BE2C (cell line): ENCODE results near the gene TCERG1L.
"Not testable (repeated sequence)": the region's sequence is repeated elsewhere in the genome, so short reads cannot be mapped to it uniquely, and the experiment has no call there.

Experiments
- DNase-seq: peaks from one replicate; pipeline ENCODE4 v3.0.0-alpha.2; 2020
- H3K27me3 ChIP-seq: fragments of 250-450 bp; sonication (Bioruptor Pico); 2 replicates; pipeline ENCODE4 v1.5.1; 2020; ENCODE audit warnings: mild to moderate bottlenecking
- H3K36me3 ChIP-seq: fragments of 250-450 bp; sonication (Bioruptor Pico); 2 replicates; pipeline ENCODE4 v1.5.1; 2020; ENCODE audit warnings: mild to moderate bottlenecking
- H3K4me1 ChIP-seq: fragments of 250-450 bp; sonication (Bioruptor Pico); 2 replicates; pipeline ENCODE4 v1.5.1; 2020
- H3K4me3 ChIP-seq: 2 replicates; pipeline ENCODE4 v1.5.1; 2011; ENCODE audit warnings: low read depth, low read length
- H3K9me3 ChIP-seq: fragments of 250-450 bp; sonication (Bioruptor Pico); 2 replicates; pipeline ENCODE4 v1.5.1; 2020
- TF ChIP-seq, protein P1 (sequence below): IDR thresholded peaks from 2 replicates; pipeline ENCODE4 v1.5.1; 2012; ENCODE audit warnings: mild to moderate bottlenecking, low read depth, low read length

TCERG1L gene

DNA sequence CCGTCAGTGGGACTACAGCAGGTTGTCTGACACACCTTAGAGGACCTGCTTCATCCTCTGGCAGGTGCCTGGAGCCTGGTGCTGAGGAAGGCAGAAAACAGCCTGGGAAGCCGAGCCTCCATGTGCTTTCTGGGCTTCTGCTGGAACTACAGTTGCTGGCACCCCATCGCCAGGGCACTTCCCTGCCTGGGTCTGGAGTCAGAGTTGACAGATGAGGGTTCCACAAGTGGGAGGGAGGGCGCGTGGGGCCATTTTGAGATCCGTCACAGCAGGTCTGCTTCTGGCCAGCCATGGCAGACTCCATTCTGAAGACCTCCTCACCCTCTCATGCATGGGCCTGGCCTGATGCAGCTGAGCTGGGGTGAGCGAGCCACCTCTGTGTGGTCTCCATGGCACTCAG, 33.2 kb upstream of the TCERG1L start:
- TF ChIP-seq, protein P1, sequence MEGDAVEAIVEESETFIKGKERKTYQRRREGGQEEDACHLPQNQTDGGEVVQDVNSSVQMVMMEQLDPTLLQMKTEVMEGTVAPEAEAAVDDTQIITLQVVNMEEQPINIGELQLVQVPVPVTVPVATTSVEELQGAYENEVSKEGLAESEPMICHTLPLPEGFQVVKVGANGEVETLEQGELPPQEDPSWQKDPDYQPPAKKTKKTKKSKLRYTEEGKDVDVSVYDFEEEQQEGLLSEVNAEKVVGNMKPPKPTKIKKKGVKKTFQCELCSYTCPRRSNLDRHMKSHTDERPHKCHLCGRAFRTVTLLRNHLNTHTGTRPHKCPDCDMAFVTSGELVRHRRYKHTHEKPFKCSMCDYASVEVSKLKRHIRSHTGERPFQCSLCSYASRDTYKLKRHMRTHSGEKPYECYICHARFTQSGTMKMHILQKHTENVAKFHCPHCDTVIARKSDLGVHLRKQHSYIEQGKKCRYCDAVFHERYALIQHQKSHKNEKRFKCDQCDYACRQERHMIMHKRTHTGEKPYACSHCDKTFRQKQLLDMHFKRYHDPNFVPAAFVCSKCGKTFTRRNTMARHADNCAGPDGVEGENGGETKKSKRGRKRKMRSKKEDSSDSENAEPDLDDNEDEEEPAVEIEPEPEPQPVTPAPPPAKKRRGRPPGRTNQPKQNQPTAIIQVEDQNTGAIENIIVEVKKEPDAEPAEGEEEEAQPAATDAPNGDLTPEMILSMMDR = no peak
- Histone ChIP-seq H3K9me3 (no peaks in the 10 kb centered on the region), H3K27me3 (no peaks in the 10 kb centered on the region)

DNA sequence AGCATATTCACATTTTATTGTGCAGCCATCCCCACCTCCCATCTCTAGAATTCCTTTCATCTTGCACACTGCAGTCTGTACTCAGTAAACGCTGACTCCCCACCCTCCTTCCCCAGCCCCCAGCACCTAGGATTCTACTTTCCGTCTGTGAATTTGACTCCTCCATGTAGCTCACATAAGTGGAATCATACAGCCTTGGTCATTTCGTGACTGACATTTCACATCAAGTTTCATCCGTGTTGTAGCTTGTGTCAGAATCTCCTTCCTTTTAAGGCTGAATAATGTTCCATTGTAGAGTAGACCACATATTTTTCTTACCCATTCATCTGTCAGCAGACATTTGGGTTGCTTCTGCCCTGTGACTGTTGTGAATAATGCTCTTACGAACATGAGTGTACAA, 26.2 kb upstream of the TCERG1L start:
- no peak for DNase-seq
- no peaks in the 10 kb centered on the region for H3K4me1 ChIP-seq
- TF ChIP-seq, protein P1 = no peak
- H3K4me3 ChIP-seq = no peak overlapping the region
- H3K36me3 ChIP-seq = no peaks in the 10 kb centered on the region
- no peaks in the 10 kb centered on the region for H3K9me3 ChIP-seq
- no peaks in the 10 kb centered on the region for H3K27me3 ChIP-seq

More for the DNA sequence above, 33.2 kb upstream of the TCERG1L start:
- Histone ChIP-seq H3K36me3 (no peaks in the 10 kb centered on the region), H3K4me1 (no peaks in the 10 kb centered on the region), H3K4me3 (no peak overlapping the region)
- DNase-seq = no peak

DNA sequence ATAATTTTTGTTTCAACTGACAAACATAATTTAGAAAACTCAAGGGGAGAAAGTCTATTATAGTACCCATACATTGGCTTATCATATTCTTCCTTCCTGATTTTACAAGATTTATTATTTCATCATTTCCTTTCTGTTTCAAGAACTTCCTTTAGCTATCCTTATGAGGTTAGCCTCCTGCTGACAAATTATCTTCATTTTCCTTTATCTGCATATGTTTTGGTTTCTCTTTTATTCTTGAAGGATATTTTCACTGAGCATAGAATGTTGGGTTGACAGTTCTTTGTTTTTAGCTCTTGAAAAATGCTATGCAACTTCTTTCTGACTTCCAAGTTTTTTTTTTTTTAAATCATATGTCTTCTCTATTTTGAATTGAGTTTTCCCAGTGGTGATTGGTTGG, 21.3 kb upstream of the TCERG1L start:
- Histone ChIP-seq H3K27me3 (no peaks in the 10 kb centered on the region), H3K4me1 (no peaks in the 10 kb centered on the region), H3K9me3 (no peaks in the 10 kb centered on the region), H3K4me3 (no peak overlapping the region), H3K36me3 (no peaks in the 10 kb centered on the region)
- TF ChIP-seq, protein P1 = no peak
- no peak for DNase-seq

DNA sequence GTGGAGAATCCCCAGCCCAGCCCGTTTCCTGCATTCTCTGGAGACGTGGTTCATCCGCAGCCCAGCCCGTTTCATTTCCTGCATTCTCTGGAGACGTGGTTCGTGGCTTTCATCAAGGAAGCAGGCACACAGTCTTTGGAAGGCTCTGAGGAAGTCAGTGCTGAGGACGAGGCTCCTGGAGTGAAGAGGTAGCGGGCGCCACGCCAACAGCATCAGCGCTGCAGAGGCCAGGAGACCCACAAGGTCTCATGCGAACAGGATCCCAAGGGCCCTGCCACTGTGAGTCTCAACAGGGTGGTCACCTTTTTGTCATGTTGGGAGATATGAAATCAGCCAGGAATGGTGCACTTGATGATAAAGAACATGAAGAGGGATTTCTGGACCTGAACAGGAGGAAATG, 12.4 kb upstream of the TCERG1L start:
- Histone ChIP-seq H3K4me3 (no peak overlapping the region), H3K4me1 (no peaks in the 10 kb centered on the region), H3K36me3 (no peaks in the 10 kb centered on the region), H3K27me3 (no peaks in the 10 kb centered on the region), H3K9me3 (no peaks in the 10 kb centered on the region)
- TF ChIP-seq, protein P1 = no peak
- no peak for DNase-seq

DNA sequence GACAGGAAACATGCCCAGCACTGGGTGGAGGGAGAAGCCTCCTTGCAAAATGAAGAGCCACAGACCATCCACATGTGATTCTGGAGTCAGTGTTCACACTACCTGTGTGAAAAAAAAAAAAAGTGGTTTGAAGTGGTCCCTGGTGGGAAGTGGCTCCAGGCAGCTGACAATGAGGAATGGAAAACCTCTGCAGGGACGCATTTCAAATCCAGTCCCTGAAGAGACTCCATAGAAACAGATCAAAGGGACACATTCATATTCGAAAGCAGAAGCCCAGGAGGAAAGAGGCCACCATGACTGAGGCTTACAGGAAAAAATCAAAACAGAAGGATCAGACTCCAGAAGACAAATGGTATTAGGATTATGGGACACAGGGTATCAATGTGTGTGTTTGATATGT, 11.5 kb upstream of the TCERG1L start:
- Histone ChIP-seq H3K4me1 (no peaks in the 10 kb centered on the region), H3K9me3 (no peaks in the 10 kb centered on the region; the same call in 1 of the 2 replicates), H3K4me3 (no peak overlapping the region), H3K27me3 (no peaks in the 10 kb centered on the region), H3K36me3 (no peaks in the 10 kb centered on the region)
- TF ChIP-seq, protein P1 = no peak
- no peak for DNase-seq

GRCh38 chr10:131322575-131322974, 11.1 kb upstream of the TCERG1L start:
- not testable (repeated sequence) for H3K4me3 ChIP-seq, H3K27me3 ChIP-seq, H3K9me3 ChIP-seq, H3K4me1 ChIP-seq, DNase-seq, H3K36me3 ChIP-seq
